ENCODE data around the gene ZNF385D.

The ZNF385D gene

GRCh38 chr3:21747966-21748555, 2.9 kb downstream of the ZNF385D start:
- DNase-seq = no peak

- no peak for DNase-seq
Measured at GRCh38 chr3:21747376-21747775, 3.6 kb downstream of the ZNF385D start.

GRCh38 chr3:21745966-21746365, 5.0 kb downstream of the ZNF385D start:
- DNase-seq = no peak

- DNase-seq = no peak
Measured at GRCh38 chr3:21744793-21745192, 6.2 kb downstream of the ZNF385D start.

GRCh38 chr3:21738935-21739702, 11.9 kb downstream of the ZNF385D start:
- no peak for DNase-seq

- DNase-seq = no peak
Measured at GRCh38 chr3:21738283-21738682, 12.7 kb downstream of the ZNF385D start.

- no peak for DNase-seq
Measured at GRCh38 chr3:21734746-21735145, 16.3 kb downstream of the ZNF385D start.

GRCh38 chr3:21729888-21730459, 21.0 kb downstream of the ZNF385D start:
- DNase-seq = no peak

- no peak for DNase-seq
Measured at GRCh38 chr3:21729331-21729730, 21.7 kb downstream of the ZNF385D start.

GRCh38 chr3:21722768-21723167, 28.2 kb downstream of the ZNF385D start:
- DNase-seq = no peak

- no peak for DNase-seq
Measured at GRCh38 chr3:21722301-21722700, 28.7 kb downstream of the ZNF385D start.

GRCh38 chr3:21718943-21719591, 31.9 kb downstream of the ZNF385D start:
- no peak for DNase-seq

GRCh38 chr3:21718161-21718765, 32.7 kb downstream of the ZNF385D start:
- no peak for DNase-seq

- no peak for DNase-seq
Measured at GRCh38 chr3:21715662-21716061, 35.3 kb downstream of the ZNF385D start.

- DNase-seq = no peak
Measured at GRCh38 chr3:21705769-21706168, 45.2 kb downstream of the ZNF385D start.

- DNase-seq = no peak
Measured at GRCh38 chr3:21704796-21705195, 46.2 kb downstream of the ZNF385D start.

GRCh38 chr3:21703291-21703690, 47.7 kb downstream of the ZNF385D start:
- no peak for DNase-seq

- no peak for DNase-seq
Measured at GRCh38 chr3:21697707-21698106, 53.3 kb downstream of the ZNF385D start.

GRCh38 chr3:21694506-21694905, 56.5 kb downstream of the ZNF385D start:
- no peak for DNase-seq

GRCh38 chr3:21691036-21691435, 60.0 kb downstream of the ZNF385D start:
- DNase-seq = no peak

- DNase-seq = no peak
Measured at GRCh38 chr3:21682206-21682605, 68.8 kb downstream of the ZNF385D start.

- no peak for DNase-seq
Measured at GRCh38 chr3:21673393-21673792, 77.6 kb downstream of the ZNF385D start.

- DNase-seq = no peak
Measured at GRCh38 chr3:21672303-21672702, 78.7 kb downstream of the ZNF385D start.
